CD4-positive, alpha-beta T cell treated with Interleukin-1 beta for 1 hour (primary cell): ENCODE data around the gene SCFD2.
A peak's percentile ranks its signal among the peaks of the same experiment; 100 is the strongest.

ENCODE experiments used
- DNase-seq, 2 donors: peaks; one replicate each; pipeline ENCODE4 v3.0.0-alpha.2; 2020 to 2022

Gene SCFD2

GRCh38 chr4:52869196-52869595, 496.7 kb downstream of the SCFD2 start:
- DNase-seq, result no peak

- no peak for DNase-seq
These were observed 497.7 kb downstream of the SCFD2 start for GRCh38 chr4:52868133-52868532.

GRCh38 chr4:52867163-52867562, 498.7 kb downstream of the SCFD2 start:
- no peak for DNase-seq

- no peak for DNase-seq
These were observed 499.1 kb downstream of the SCFD2 start for GRCh38 chr4:52866734-52867133.

GRCh38 chr4:52865300-52865699, 500.6 kb downstream of the SCFD2 start:
- DNase-seq, result no peak

GRCh38 chr4:52864793-52865192, 501.1 kb downstream of the SCFD2 start:
- no peak for DNase-seq

- no peak for DNase-seq
These were observed 502.5 kb downstream of the SCFD2 start for GRCh38 chr4:52863324-52863723.

GRCh38 chr4:52862639-52863161, 503.2 kb downstream of the SCFD2 start:
- DNase-seq, result no peak

GRCh38 chr4:52861879-52862616, 503.8 kb downstream of the SCFD2 start, which contains the start of gene RASL11B:
TSS of gene RASL11B (plus strand) at chr4:52862317. CDS start at chr4:52862508, 191 bp downstream.
- DNase-seq, result peak; percentile 80 to 86

- no peak for DNase-seq
These were observed 504.6 kb downstream of the SCFD2 start for GRCh38 chr4:52861171-52861823.

GRCh38 chr4:52860361-52860760, 505.5 kb downstream of the SCFD2 start:
- no peak for DNase-seq

GRCh38 chr4:52856801-52857200, 509.1 kb downstream of the SCFD2 start:
- no peak for DNase-seq

- DNase-seq, result no peak
These were observed 512.5 kb downstream of the SCFD2 start for GRCh38 chr4:52853351-52853750.

GRCh38 chr4:52852711-52853110, 513.1 kb downstream of the SCFD2 start:
- no peak for DNase-seq

- DNase-seq, result no peak
These were observed 513.8 kb downstream of the SCFD2 start for GRCh38 chr4:52852041-52852440.

- DNase-seq, result no peak
These were observed 515.3 kb downstream of the SCFD2 start for GRCh38 chr4:52850406-52851124.

GRCh38 chr4:52848254-52848653, 517.6 kb downstream of the SCFD2 start:
- DNase-seq, result no peak

- no peak for DNase-seq
These were observed 519.4 kb downstream of the SCFD2 start for GRCh38 chr4:52846502-52846901.

GRCh38 chr4:52844596-52844995, 521.3 kb downstream of the SCFD2 start:
- DNase-seq, result no peak

- peak; percentile 2 to 51 for DNase-seq
These were observed 521.9 kb downstream of the SCFD2 start for GRCh38 chr4:52843958-52844357.

- DNase-seq, result no peak
These were observed 522.5 kb downstream of the SCFD2 start for GRCh38 chr4:52843351-52843750.

GRCh38 chr4:52842792-52843191, 523.1 kb downstream of the SCFD2 start:
- no peak for DNase-seq

GRCh38 chr4:52841682-52842456, 524.0 kb downstream of the SCFD2 start:
- DNase-seq, result no peak
